ENCODE results near the gene RNF208.
A peak's percentile ranks its signal among the peaks of the same experiment; 100 is the strongest.
"Not testable (repeated sequence)": the region's sequence is repeated elsewhere in the genome, so short reads cannot be mapped to it uniquely, and the experiment has no call there.

The RNF208 gene

DNA sequence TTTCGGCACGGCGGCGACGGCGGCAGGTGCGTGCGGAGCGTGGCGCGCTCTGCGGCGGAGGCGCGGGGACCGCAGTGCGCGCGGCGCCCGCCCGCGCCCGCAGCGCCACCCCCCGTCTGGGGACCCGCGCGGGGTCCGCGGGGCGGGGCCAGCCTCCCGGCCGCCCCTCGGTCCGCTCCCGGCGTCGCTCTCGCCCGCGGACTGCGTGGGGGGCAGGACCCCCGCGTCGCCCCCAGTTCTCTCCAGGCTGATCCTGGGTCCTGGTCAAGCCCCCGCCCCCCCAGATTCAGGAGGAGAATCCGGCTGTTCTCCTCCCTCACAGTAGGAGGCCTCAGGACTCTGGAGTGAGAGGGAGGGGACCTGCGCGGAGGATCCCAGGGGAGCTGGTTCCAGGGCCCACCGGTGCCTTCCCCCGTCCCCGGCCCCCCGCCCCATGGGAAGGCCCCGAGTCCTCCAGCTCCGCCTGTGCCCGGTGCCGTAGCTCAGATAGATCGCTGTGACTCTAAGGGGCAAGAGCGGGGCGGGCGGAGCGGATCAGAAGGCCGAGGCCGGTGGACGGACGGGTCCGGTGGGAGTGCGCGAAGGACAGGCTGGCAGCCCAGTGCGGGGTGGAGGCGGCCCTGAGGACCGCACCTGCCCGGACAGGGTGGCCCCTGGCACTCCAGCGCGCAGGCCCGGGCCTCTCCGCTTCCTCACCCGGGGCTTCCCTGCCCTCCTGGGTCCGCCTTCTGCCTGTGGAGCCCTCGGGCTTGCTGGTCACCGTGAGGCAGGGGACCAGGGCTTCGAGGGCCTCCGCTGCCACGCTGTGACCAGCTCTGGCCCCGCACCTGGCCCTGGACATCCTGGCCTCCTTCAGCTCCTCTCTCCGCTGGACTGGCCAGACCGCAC is at the start of gene RNF208:
Gene RNF208, minus strand, starts transcription at position 51 of the 888 bp plus-strand sequence. CDS start 1,028 bp downstream, outside the sequence.
- no peak for DNase-seq

GRCh38 chr9:137271696-137272076 is 49.6 kb upstream of the RNF208 start:
- no peak for DNase-seq

DNA sequence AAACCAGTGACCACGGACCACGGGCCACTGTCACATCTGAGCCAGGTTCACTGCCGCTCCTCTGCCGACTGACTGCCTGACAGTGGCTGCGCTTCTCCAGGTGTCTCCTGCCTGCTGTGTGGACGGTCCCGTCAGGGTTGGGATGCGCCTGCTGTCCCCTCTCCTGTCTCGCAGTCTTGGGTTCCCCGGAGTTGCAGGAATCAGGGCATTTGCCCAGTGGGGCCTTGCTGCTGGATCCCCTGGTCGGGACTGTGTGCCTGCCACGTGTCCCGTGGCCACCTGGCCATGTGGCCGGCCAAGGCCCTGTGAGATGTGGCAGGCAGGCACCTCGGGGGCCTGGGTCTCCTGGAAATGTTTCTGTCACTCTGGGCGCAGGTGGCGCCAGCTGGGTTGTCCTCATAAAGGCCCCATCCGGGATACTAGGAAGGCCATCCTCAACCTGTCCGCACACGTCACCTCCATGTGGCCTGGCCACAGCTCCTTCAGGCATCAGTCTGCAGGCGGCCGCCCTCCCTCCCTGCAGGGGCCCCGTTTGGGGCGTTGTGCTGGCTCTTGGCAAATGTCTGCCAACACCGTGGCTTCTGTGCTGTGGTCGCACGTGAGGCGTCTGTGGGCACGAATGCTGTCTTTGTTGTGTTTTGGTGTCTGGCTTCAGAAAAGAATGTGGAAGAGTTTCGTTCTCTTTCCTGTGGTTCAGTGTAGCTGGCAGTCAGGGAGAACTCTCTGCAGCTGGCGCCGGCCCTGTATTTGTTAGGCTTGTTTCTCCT is 49.1 kb upstream of the RNF208 start:
- no peak for DNase-seq

GRCh38 chr9:137269231-137269772 is 47.3 kb upstream of the RNF208 start:
- DNase-seq: no peak

DNA sequence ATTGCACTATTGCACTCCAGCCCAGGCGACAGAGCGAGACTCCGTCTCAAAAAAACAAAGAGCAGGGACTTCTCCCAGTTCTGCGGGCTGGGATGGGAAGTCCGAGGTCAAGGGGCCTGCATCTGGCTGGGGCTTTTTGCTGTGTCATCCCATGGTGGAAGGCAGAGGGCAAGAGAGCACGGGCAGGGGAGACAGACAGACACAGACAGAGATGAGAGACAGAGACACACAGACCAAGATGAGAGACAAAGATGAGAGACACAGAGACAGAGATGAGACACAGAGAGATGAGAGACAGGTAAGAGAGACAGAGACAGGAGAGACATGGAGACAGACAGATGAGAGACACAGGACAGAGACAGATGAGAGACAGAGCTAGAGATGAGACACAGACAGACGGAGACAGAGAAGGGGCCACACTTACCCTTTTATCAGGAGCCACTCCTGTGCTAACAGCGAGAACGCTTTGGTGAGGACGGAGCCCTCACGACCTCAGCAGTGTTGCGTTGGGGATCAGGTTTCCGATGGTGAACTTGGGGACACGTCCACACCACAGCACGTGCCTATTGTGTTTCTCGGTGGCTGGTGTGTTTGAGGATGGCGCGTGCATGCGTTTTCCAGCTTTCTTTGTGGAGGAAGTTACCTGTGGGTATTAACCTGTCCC is 46.6 kb upstream of the RNF208 start:
- no peak for DNase-seq

- DNase-seq: no peak
Observed at GRCh38 chr9:137267933-137268355, 45.9 kb upstream of the RNF208 start.

DNA sequence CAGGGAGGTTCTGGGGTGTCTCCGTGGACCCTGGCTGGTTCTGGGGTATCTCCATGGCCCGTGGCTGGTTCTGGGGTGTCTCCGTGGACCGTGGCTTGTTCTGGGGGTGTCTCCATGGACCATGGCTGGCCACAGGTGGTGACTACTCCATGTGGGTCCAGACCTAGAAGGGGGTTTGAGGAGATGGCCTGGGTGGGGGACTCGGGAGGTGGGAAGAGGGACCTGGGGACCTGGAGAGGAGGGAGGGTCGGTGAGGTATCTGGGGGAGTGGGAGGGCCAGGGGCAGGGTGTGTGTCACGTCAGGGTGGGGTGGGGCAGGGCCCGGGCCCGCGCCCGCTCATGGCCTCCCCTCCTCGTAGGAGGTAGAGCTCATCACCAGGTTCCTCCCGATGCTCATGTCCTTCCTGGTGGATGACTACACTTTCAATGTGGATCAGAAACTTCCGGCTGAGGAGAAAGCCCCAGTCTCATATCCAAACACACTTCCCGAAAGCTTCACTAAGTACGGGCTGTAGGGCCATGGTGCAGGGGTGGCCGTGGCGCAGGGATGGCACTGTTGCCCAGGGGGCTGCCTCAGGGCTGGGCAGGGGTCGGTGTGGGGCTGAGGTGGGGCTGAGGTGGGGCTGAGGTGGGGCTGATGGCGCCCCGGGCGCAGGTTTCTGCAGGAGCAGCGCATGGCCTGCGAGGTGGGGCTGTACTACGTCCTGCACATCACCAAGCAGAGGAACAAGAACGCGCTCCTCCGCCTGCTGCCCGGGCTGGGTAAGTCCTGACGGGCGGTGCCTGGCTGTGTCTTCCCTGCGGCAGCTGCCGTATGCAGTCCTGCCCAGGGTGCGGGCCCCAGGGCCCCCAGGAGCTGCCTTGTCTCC is 44.8 kb upstream of the RNF208 start:
- no peak for DNase-seq

DNA sequence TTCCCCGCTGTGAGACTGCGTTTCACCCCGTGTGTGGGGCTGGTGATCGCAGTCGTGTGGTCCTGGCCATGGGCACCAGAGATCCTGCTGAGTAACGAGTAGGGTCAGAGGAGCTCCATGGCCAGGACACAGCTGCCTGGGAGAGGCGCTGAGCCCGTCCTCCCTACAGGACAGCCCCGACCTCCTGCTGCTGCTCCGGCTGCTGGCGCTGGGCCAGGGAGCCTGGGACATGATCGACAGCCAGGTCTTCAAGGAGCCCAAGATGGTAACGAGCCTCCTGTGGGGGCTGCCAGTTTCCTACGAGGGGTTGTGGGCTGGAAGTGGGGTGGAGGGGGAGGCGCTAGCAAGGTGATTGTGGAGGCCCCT is 44.1 kb upstream of the RNF208 start:
- DNase-seq: no peak

DNA sequence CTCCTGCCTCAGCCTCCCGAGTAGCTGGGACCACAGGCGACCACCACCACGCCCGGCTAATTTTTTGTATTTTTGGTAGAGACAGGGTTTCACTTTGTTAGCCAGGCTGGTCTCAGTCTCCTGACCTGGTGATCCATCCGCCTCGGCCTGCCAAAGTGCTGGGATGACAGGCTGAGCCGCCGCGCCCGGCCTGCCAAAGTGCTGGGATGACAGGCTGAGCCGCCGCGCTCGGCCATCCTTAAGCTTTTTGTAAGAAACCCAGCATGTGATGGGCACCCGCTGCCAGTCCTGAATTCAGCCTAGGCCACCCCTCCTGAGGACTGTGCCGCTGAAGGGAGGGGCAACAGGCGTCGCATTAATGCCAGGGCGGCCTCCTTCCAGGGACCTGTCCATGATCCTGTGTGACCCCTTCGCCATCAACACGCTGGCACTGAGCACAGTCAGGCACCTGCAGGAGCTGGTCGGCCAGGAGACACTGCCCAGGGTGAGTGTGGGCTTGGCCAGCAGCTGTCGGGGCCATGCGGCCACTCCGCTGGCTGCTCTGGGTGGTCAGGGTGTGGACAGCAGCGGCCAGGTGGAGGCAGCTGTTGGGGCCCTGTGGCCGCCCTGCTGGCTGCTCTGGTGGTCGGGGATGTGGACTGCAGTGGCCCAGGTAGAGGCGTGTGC is 43.6 kb upstream of the RNF208 start:
- DNase-seq: no peak

DNA sequence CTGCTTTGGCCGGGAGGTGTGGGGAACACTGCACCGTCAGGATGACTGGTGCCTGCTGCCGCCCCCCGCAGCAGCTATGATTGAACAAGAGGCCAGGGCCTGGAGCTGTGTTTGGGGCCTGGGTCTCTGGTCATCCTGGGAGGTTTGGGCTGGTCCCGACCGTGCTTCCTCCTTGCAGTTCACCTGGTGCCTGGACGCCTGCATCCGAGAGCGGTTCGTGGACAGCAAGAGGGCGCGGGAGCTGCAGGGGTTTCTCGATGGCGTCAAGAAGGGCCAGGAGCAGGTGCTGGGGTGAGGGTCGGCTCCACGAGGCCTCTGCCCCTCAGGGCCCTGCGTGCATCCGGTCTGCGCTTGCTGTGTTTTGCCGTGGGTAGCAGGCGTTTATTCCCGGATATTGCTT is 42.0 kb upstream of the RNF208 start:
- no peak for DNase-seq

DNA sequence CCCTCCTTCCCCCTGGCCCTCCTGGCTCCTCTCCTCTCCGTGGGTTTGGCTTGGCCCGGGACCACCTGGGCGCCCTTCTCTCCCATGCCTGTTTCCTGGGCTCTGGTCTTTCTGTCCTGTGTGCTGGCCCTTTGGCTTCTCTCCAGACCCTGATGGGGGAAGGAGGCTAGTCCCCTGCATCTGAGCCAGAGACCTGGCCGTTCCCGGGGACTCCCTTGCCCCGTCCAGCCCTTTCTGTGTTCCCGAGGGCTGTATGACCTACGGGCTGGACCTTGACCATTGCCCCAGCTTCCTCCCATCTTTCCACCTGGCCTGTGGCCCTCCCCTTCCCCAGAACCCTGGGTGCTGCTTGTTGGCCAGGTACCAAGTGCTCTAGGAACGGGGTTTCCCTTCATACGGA is 41.5 kb upstream of the RNF208 start:
- DNase-seq: no peak

- no peak for DNase-seq
Observed at GRCh38 chr9:137262909-137263285, 40.9 kb upstream of the RNF208 start.

GRCh38 chr9:137262173-137262908 is 40.3 kb upstream of the RNF208 start:
- DNase-seq: not testable (repeated sequence)

DNA sequence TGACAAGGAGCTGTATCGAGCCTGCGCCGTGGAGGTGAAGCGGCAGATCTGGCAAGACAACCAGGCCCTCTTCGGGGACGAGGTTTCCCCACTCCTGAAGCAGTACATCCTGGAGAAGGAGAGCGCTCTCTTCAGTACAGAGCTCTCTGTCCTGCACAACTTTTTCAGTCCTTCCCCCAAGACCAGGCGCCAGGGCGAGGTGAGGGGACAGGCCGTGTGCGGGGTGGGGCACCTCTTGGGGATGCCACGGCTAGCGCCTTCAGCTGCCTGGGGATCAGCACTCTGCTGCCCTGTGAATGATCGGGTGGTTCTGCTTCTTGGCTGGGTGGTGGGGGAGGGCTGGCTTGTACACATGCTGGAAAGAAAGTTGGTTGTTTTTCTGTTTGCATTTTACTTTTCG is 34.8 kb upstream of the RNF208 start:
- no peak for DNase-seq

- no peak for DNase-seq
Observed at GRCh38 chr9:137256362-137256761, 34.3 kb upstream of the RNF208 start.

GRCh38 chr9:137255448-137256114 is 33.5 kb upstream of the RNF208 start:
- peak; percentile 32 for DNase-seq

DNA sequence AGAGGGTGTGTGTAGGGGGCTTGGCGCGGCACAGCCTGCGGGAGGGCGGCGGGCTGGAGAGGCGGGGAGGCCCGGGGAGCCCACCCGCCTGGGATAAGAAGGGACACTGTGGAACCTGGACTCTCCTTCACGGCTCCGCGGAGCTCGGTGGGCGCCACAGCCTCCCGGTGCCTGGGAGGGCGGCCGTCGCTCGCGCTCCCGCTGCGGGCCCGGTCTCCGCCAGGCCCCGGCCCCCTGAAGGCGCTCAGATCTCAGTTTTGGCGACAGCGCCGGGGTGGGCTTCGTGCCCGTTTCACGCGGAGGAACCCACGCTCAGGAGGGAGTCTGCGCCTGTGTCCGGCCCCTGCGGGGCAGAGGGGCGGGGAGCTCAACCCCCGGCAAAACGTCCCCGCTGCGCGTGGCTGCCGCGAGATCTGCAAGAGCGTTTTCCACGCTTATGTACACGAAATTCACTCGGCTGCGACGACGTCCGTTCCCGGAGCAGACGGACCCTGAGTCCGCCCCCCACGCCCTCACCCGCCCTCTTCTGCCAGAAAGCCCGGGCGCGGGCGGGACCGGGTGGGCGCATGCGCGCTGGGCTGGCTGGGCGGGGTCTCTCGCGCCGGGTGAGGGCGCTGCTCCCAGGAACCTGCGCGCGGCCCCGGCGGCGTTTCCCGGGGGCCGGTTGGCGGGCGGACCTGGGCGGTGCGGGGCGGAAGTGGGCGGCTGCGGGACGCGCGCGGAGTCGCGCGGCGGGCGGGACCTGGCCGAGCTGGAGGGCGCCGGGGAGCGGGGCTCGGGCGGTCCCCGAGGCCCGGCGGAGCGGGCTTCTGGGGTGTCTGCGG is 32.8 kb upstream of the RNF208 start, which contains the start of gene NELFB:
Gene NELFB, plus strand, starts transcription at position 704 of the 824 bp plus-strand sequence.
- peak; percentile 70 for DNase-seq

- DNase-seq: no peak
Observed at GRCh38 chr9:137253717-137254623, 31.9 kb upstream of the RNF208 start.

Data from KG1 (cell line).